CD14-positive monocyte (primary cell): ENCODE measurements around the gene ORMDL2. TPM values are rescaled to one million over a fixed set of nuclear protein-coding genes. Genes with fewer than 3 reads are reported as not detected.
"Not testable (repeated sequence)": the region's sequence is repeated elsewhere in the genome, so short reads cannot be mapped to it uniquely, and the experiment has no call there.

Source experiments
- DNase-seq, 3 donors: peaks; one replicate each; pipeline ENCODE4 v3.0.0-alpha.2; 2011 to 2022
- H2AFZ ChIP-seq: 2 replicates; pipeline ENCODE4 v1.6.0; 2012; ENCODE audit warnings: mild to moderate bottlenecking, low read depth, low read length, inconsistent platforms; ENCODE audit not compliant: insufficient read depth, poor library complexity, severe bottlenecking
- H3K27ac ChIP-seq, 2 donors: 1 replicate in 1 of 2; 2 replicates in 1 of 2; pipeline ENCODE4 v1.5.1; 2012 to 2013; ENCODE audit warnings: low read length in 2 of 2, control low read depth in 1 of 2, inconsistent platforms in 1 of 2, low read depth in 1 of 2, mild to moderate bottlenecking in 1 of 2
- H3K27me3 ChIP-seq, 2 donors: one replicate each; pipeline versions ENCODE4 v1.6.0 to v1.6.1; 2011 to 2013; ENCODE audit warnings: low read length in 2 of 2; ENCODE audit not compliant: control insufficient read depth in 2 of 2, insufficient read depth in 2 of 2
- H3K36me3 ChIP-seq, 2 donors: replicated peaks in 1 of 2; 1 replicate in 1 of 2; 2 replicates in 1 of 2; pipeline versions ENCODE4 v1.5.1 to v1.6.1; 2012 to 2013; ENCODE audit warnings: low read length in 2 of 2, control low read depth in 1 of 2, inconsistent platforms in 1 of 2, mild to moderate bottlenecking in 1 of 2; ENCODE audit not compliant: insufficient read depth in 2 of 2, control insufficient read depth in 1 of 2
- H3K4me1 ChIP-seq, 2 donors: 1 replicate in 1 of 2; 2 replicates in 1 of 2; pipeline versions ENCODE4 v1.5.1 to v1.6.1; 2012 to 2013; ENCODE audit warnings: low read length in 2 of 2, control low read depth in 1 of 2, inconsistent platforms in 1 of 2, mild to moderate bottlenecking in 1 of 2, moderate library complexity in 1 of 2; ENCODE audit not compliant: insufficient read depth in 2 of 2, control insufficient read depth in 1 of 2
- H3K4me2 ChIP-seq: replicated peaks from 2 replicates; pipeline ENCODE3; 2012; ENCODE audit warnings: low read length, moderate library complexity, mild to moderate bottlenecking; ENCODE audit not compliant: poor library complexity, severe bottlenecking; ENCODE audit errors: extremely low read depth
- H3K4me3 ChIP-seq, 3 experiments: fragments of 200-600 bp in 1 of 3; sonication (generic) in 1 of 3; replicated peaks in 1 of 3; 1 replicate in 2 of 3; 2 replicates in 1 of 3; pipeline ENCODE4 v1.5.1; 2011 to 2013; ENCODE audit warnings: low read length in 3 of 3, mild to moderate bottlenecking in 3 of 3, control low read depth in 2 of 3, low read depth in 2 of 3, inconsistent platforms in 1 of 3, moderate library complexity in 1 of 3
- H3K79me2 ChIP-seq: 2 replicates; pipeline ENCODE4 v1.6.0; 2012; ENCODE audit warnings: mild to moderate bottlenecking, control low read depth, inconsistent platforms, low read length, moderate library complexity; ENCODE audit not compliant: insufficient read depth
- H3K9ac ChIP-seq: 2 replicates; pipeline ENCODE4 v1.6.0; 2017; ENCODE audit warnings: low read length, mild to moderate bottlenecking; ENCODE audit not compliant: insufficient read depth, poor library complexity, severe bottlenecking
- H3K9me3 ChIP-seq, 2 donors: replicated peaks in 1 of 2; 1 replicate in 1 of 2; 2 replicates in 1 of 2; pipeline versions ENCODE4 v1.5.1 to v1.6.1; 2012 to 2013; ENCODE audit warnings: low read length in 2 of 2, control low read depth in 1 of 2; ENCODE audit not compliant: control insufficient read depth in 1 of 2, insufficient read depth in 1 of 2
- H4K20me1 ChIP-seq: 2 replicates; pipeline ENCODE4 v1.6.0; 2012; ENCODE audit warnings: mild to moderate bottlenecking, low read length, control low read depth, moderate library complexity; ENCODE audit not compliant: insufficient read depth
- H3K27ac Mint-ChIP-seq, 7 donors: one replicate each; pipeline ENCODE4 v1.8.0; 2020; ENCODE audit warnings: mild to moderate bottlenecking in 7 of 7, mixed read lengths in 7 of 7, moderate library complexity in 6 of 7, inconsistent platforms in 2 of 7
- H3K27me3 Mint-ChIP-seq, 3 donors: one replicate each; pipeline ENCODE4 v1.8.0; 2021 to 2022; ENCODE audit warnings: low read depth in 3 of 3, mild to moderate bottlenecking in 3 of 3, mixed read lengths in 3 of 3, moderate library complexity in 3 of 3, inconsistent platforms in 1 of 3
- H3K36me3 Mint-ChIP-seq, 2 donors: one replicate each; pipeline ENCODE4 v1.8.0; 2020; ENCODE audit warnings: mixed read lengths in 2 of 2, inconsistent platforms in 1 of 2, mild to moderate bottlenecking in 1 of 2
- H3K4me1 Mint-ChIP-seq: one replicate; pipeline ENCODE4 v1.8.0; 2020; ENCODE audit warnings: mild to moderate bottlenecking, mixed read lengths
- H3K4me3 Mint-ChIP-seq, 2 donors: one replicate each; pipeline ENCODE4 v1.8.0; 2020; ENCODE audit warnings: mild to moderate bottlenecking in 2 of 2, mixed read lengths in 2 of 2, moderate library complexity in 1 of 2
- H3K9me3 Mint-ChIP-seq, 7 donors: one replicate each; pipeline ENCODE4 v1.8.0; 2020 to 2022; ENCODE audit warnings: mixed read lengths in 7 of 7, mild to moderate bottlenecking in 6 of 7, moderate library complexity in 6 of 7, inconsistent platforms in 2 of 7
- CTCF ChIP-seq: fragments of 200-600 bp; IDR thresholded peaks from one replicate; pipeline ENCODE4 v1.8.0; 2022; ENCODE audit warnings: antibody characterized with exemption, mild to moderate bottlenecking
- WGBS: methylation state at CpG from one replicate; pipeline ENCODE4 v1.1.5; 2013; ENCODE audit warnings: missing lambda C conversion rate; ENCODE audit not compliant: insufficient coverage; 5-methylcytosine and 5-hydroxymethylcytosine counted together
- intact Hi-C, 2 donors: fragments of 100-400 bp; cut with micrococcal nuclease; formaldehyde crosslinking; loops; one replicate each; pipeline versions ENCODE4 v1.15.0 to v1.15.1; 2023
- polyA plus RNA-seq, 3 donors: library from polyadenylated mRNA; depleted of rRNA in 1 of 3; unstranded in 2 of 3; stranded (reverse) in 1 of 3; fragments of 300-500 nt in 2 of 3; fragments of >200 nt in 1 of 3; fragmentation: Illumina TruSeq in 2 of 3; gene quantifications; 1 replicate in 2 of 3; 2 replicates in 1 of 3; pipeline ENCODE4 v1.2.3, GENCODE V29; 2012 to 2021

ORMDL2 gene
- polyA plus RNA-seq, 3 donors = 15.5 to 140 (median 137) TPM

DNA sequence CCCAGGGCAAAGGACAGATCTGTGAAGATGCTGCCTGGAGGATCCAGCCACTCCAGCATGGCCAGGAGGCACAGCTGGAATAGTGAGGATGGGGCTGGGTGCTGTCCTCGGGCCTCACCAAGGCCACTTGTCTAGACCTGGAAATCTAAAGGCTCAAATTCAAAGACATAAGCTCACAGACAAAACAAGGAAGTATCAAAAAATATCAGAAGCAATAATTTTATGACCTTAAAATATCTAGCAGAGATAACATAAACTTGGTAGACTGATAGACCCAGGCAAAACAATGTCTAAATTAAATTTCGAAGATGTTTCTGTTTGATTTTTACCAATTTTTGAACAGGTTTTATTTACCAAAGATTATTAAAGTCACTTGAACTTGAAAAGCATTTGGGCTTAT, 47.5 kb downstream of the ORMDL2 start:
- Histone ChIP-seq H3K9ac (no peak overlapping the region), H2AFZ (no peak overlapping the region), H3K4me2 (no peak overlapping the region), H3K79me2 (no peaks in the 10 kb centered on the region), H3K27ac (no peak overlapping the region), H4K20me1 (no peaks in the 10 kb centered on the region), H3K9me3 (peaks cover 0 to 25% of the 10 kb centered on the region in 2 donors), H3K4me3 (no peak overlapping the region), H3K27me3 (no peaks in the 10 kb centered on the region), H3K36me3 (no peaks in the 10 kb centered on the region), H3K4me1 (no peaks in the 10 kb centered on the region)
- Mint-ChIP-seq H3K27me3 (peaks cover 0 to 5% (median 0%) of the 10 kb centered on the region in 3 donors), H3K9me3 (peaks cover 0 to 23% (median 8%) of the 10 kb centered on the region in 7 donors), H3K4me1 (no peaks in the 10 kb centered on the region), H3K27ac (no peak overlapping the region), H3K36me3 (no peaks in the 10 kb centered on the region), H3K4me3 (no peak overlapping the region)
- no peak for TF ChIP-seq CTCF
- no CpG with 5 or more reads among the region's 2 CpGs for WGBS
- intact Hi-C loops = no loop called here
- no peak for DNase-seq

- H3K9me3 ChIP-seq = peaks cover 0 to 25% of the 10 kb centered on the region in 2 donors
- not testable (repeated sequence) for H2AFZ ChIP-seq, H3K36me3 Mint-ChIP-seq
These were observed 48.7 kb downstream of the ORMDL2 start for GRCh38 chr12:55866454-55867004.

More at GRCh38 chr12:55866454-55867004, 48.7 kb downstream of the ORMDL2 start:
- H3K9ac ChIP-seq, H3K4me2 ChIP-seq, DNase-seq, H3K27ac ChIP-seq, H3K36me3 ChIP-seq, H3K27ac Mint-ChIP-seq, H3K4me1 ChIP-seq, H3K4me1 Mint-ChIP-seq, H3K79me2 ChIP-seq, intact Hi-C loops, H3K27me3 Mint-ChIP-seq, H3K4me3 Mint-ChIP-seq, H3K4me3 ChIP-seq, H3K27me3 ChIP-seq, H4K20me1 ChIP-seq: not testable (repeated sequence)
- WGBS = no CpG with 5 or more reads among the region's 3 CpGs
- H3K9me3 Mint-ChIP-seq = peaks cover 0 to 23% (median 8%) of the 10 kb centered on the region in 7 donors

Other genes with a start within 250 kb of the ORMDL2 start
- not detected for gene OR2AP1, start 245.6 kb upstream of the ORMDL2 start, polyA plus RNA-seq
- gene OR10P1, start 181.1 kb upstream of the ORMDL2 start, polyA plus RNA-seq = not detected
- gene ITGA7, start 110.1 kb upstream of the ORMDL2 start, polyA plus RNA-seq = 1 to 10 TPM in 1 of 3 donors, under 1 TPM in 2; 0.23 to 3.3 (median 0.55) TPM
- gene BLOC1S1, start 102.0 kb upstream of the ORMDL2 start, polyA plus RNA-seq = 100 to 1,000 TPM; 222 to 358 (median 223) TPM
- 10 to 100 TPM in 1 of 3 donors, 1 to 10 TPM in 2; 1.2 to 10.4 (median 1.2) TPM for gene RDH5, start 97.6 kb upstream of the ORMDL2 start, polyA plus RNA-seq
- gene CD63, start 89.0 kb upstream of the ORMDL2 start, polyA plus RNA-seq = 1,000 to 10,000 TPM in 1 of 3 donors, 100 to 1,000 TPM in 2; 336 to 1,099 (median 988) TPM
- gene GDF11, start 74.9 kb upstream of the ORMDL2 start, polyA plus RNA-seq = under 1 TPM; 0.08 to 0.09 (median 0.09) TPM
- gene SARNP, start 317 bp upstream of the ORMDL2 start, polyA plus RNA-seq = 100 to 1,000 TPM in 1 of 3 donors, 10 to 100 TPM in 2; 28.9 to 139 (median 98.6) TPM
- 10 to 100 TPM in 2 of 3 donors, 1 to 10 TPM in 1; 6.2 to 26.2 (median 24.2) TPM for gene DNAJC14, start 11.5 kb downstream of the ORMDL2 start, polyA plus RNA-seq
- gene MMP19, start 24.9 kb downstream of the ORMDL2 start, polyA plus RNA-seq = 1 to 10 TPM in 2 of 3 donors, under 1 TPM in 1; 0.81 to 2.8 (median 1.0) TPM
- 10 to 100 TPM; 17.3 to 47.1 (median 39.5) TPM for gene PYM1, start 109.9 kb downstream of the ORMDL2 start, polyA plus RNA-seq
- gene DGKA, start 113.1 kb downstream of the ORMDL2 start, polyA plus RNA-seq = 10 to 100 TPM; 16.0 to 99.1 (median 21.4) TPM
- gene PMEL, start 148.0 kb downstream of the ORMDL2 start, polyA plus RNA-seq = under 1 TPM; 0.37 to 0.54 (median 0.40) TPM
- gene CDK2, start 148.8 kb downstream of the ORMDL2 start, polyA plus RNA-seq = 10 to 100 TPM in 1 of 3 donors, 1 to 10 TPM in 2; 4.1 to 11.8 (median 4.7) TPM
- 10 to 100 TPM; 44.0 to 63.0 (median 48.5) TPM for gene RAB5B, start 156.0 kb downstream of the ORMDL2 start, polyA plus RNA-seq
- gene SUOX, start 179.2 kb downstream of the ORMDL2 start, polyA plus RNA-seq = 10 to 100 TPM in 2 of 3 donors, 1 to 10 TPM in 1; 9.7 to 17.1 (median 14.4) TPM
- gene IKZF4, start 203.0 kb downstream of the ORMDL2 start, polyA plus RNA-seq = 1 to 10 TPM in 2 of 3 donors, under 1 TPM in 1; 0.09 to 4.9 (median 1.3) TPM
- gene RPS26, start 223.9 kb downstream of the ORMDL2 start, polyA plus RNA-seq = 100 to 1,000 TPM; 238 to 363 (median 286) TPM